Liver (tissue), 3 donors: Measurements from ENCODE around the gene SCGB3A2.

Experiments
- CTCF ChIP-seq: fragments of 150-350 bp; IDR thresholded peaks from 2 replicates; pipeline ENCODE4 v1.5.1; 2017; ENCODE audit warnings: improper control_type of control experiment, low read depth, low read length; ENCODE audit not compliant: missing input control
- GABPA ChIP-seq, 2 donors: IDR thresholded peaks in 1 of 2; conservative IDR thresholded peaks in 1 of 2; 2 replicates each; pipeline ENCODE4 v1.6.1; 2016; ENCODE audit warnings: antibody characterized with exemption in 2 of 2, mild to moderate bottlenecking in 1 of 2, moderate library complexity in 1 of 2
- donor health status: healthy.
- donor health status: healthy.

GRCh38 chr5:147852365-147852764 lies 26.1 kb upstream of the SCGB3A2 start:
- TF ChIP-seq GABPA (IDR thresholded peaks at IDR 0.05 in 1 of 2, conservative IDR thresholded peaks at IDR 0.05 in 1 of 2): no peak
- no peak for TF ChIP-seq CTCF
